Measurements from ENCODE around the gene OCSTAMP.

The OCSTAMP gene

GRCh38 chr20:46519471-46520068 is 30.9 kb downstream of the OCSTAMP start:
- no peak for DNase-seq (ENCODE audit: low read depth in 2 of 2)

GRCh38 chr20:46512943-46513844 is 37.3 kb downstream of the OCSTAMP start, which contains the start of gene ZNF334:
Gene ZNF334 (minus strand): TSS chr20:46513559. CDS start chr20:46512102, 1,457 bp downstream.
- DNase-seq (ENCODE audit: low read depth in 2 of 2) = no peak

DNA sequence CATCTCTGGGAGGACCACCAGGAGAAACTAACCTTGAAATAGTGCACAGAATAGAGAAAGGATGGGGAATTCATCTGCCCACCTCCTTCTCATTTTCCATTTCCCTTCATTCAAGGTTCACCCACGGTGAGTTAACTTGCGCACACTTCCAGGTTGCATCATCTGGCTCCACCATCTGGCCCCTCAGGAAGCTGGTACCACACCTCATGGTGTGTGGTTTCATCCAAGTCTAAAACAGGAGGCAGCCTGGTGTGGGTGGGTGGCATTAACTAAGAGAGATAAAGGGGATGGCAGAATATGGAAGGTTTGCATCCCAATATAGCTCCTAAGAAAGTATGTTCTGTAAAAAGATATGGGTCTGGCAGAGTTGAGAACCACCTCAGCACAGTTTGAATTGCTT is 40.9 kb downstream of the OCSTAMP start:
- no peak for DNase-seq (ENCODE audit: low read depth in 2 of 2)

DNA sequence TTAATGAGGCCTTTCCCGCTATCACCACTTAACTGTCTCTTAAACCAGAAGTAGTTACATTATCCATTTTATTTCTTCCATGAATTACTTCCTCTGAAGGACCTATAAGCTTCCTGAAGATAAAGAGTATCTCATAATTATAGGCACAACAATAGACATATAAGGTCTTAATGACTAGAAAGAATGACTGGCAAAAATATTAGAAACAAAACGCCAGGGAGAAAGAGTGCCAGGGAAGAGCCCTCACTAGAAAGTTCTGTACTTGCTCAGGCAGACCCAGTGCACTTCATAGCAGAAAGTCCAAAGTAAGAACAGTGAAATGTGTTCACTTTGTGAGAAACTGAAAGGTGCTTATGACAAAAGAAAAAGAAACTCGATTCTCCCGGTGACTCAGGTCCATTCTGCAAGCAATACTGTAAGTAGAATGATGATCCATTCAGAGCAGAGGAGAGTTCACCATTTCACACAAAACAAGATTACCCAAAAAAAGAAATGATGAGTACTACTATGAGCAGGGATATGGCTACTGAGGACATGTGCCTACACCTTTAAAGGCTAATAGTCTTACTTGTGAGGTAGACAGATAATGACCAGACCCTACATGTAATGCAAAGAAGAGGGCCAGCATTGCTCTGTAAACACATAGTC is 42.6 kb downstream of the OCSTAMP start:
- no peak for DNase-seq (ENCODE audit: low read depth in 2 of 2)

DNA sequence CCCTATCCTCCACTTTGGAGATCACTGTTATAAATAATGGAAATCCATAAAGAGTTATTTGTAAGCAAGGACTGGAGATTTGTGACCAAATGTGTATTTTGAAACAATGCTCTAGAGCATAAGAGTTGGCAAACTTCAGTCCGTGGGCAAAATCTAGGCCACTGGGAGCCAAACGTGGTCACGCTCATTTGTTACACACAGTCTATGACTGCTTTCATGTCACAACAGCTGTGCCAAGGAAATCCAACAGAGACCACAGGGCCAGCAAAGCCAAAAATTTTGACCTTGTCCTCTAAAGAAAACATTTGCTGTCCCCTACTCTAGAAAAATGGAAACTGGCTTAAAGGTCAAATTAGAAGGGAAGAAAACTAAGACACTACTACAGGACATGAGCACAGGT is 44.9 kb downstream of the OCSTAMP start:
- no peak for DNase-seq (ENCODE audit: low read depth in 2 of 2)

GRCh38 chr20:46501961-46502360 is 48.5 kb downstream of the OCSTAMP start:
- no peak for DNase-seq (ENCODE audit: low read depth in 2 of 2)

GRCh38 chr20:46501337-46501942 is 49.0 kb downstream of the OCSTAMP start:
- no peak for DNase-seq (ENCODE audit: low read depth in 2 of 2)

GRCh38 chr20:46494077-46494476 is 56.4 kb downstream of the OCSTAMP start:
- DNase-seq (ENCODE audit: low read depth in 2 of 2) = no peak

- no peak for DNase-seq (ENCODE audit: low read depth in 2 of 2)
These were observed 59.1 kb downstream of the OCSTAMP start for GRCh38 chr20:46491354-46491753.
